ENCODE data around the gene JAZF1. TPM values are rescaled to one million over a fixed set of nuclear protein-coding genes. Genes with fewer than 3 reads are reported as not detected.
"Not testable (repeated sequence)": the region's sequence is repeated elsewhere in the genome, so short reads cannot be mapped to it uniquely, and the experiment has no call there.

Gene JAZF1
- total RNA-seq, 3 donors from 2014 or later = 8.6 to 27.4 (median 10.5) TPM

GRCh38 chr7:27890205-27890849 lies 290.3 kb downstream of the JAZF1 start:
- no peak for TF ChIP-seq CTCF (IDR thresholded peaks at IDR 0.05)
- no peak for TF ChIP-seq POLR2AphosphoS5 (IDR thresholded peaks at IDR 0.05)
- TF ChIP-seq POLR2A (IDR thresholded peaks at IDR 0.05) = no peak
- intact Hi-C loops (cut with DNase I; ENCODE audit: low total_unique reads) = no loop called here
- DNase-seq (ENCODE audit: low spot score in 2 of 2) = no peak
- no peaks in the 10 kb centered on the region for H3K36me3 ChIP-seq
- no peaks in the 10 kb centered on the region for H3K4me1 ChIP-seq
- no peak overlapping the region for H3K4me3 ChIP-seq
- H3K9me3 ChIP-seq = no peaks in the 10 kb centered on the region
- H3K27me3 ChIP-seq = no peaks in the 10 kb centered on the region
- no peak overlapping the region for H3K27ac ChIP-seq

GRCh38 chr7:27889800-27890199 lies 290.8 kb downstream of the JAZF1 start:
- no peak for DNase-seq (ENCODE audit: low spot score in 2 of 2)
- TF ChIP-seq CTCF (IDR thresholded peaks at IDR 0.05) (no peak), POLR2AphosphoS5 (IDR thresholded peaks at IDR 0.05) (no peak), POLR2A (IDR thresholded peaks at IDR 0.05) (no peak)
- Histone ChIP-seq H3K27me3 (no peaks in the 10 kb centered on the region), H3K9me3 (no peaks in the 10 kb centered on the region), H3K36me3 (no peaks in the 10 kb centered on the region), H3K4me1 (no peaks in the 10 kb centered on the region), H3K4me3 (no peak overlapping the region), H3K27ac (no peak overlapping the region)
- intact Hi-C loops (cut with DNase I; ENCODE audit: low total_unique reads) = no loop called here

GRCh38 chr7:27888736-27889135 lies 291.9 kb downstream of the JAZF1 start:
- no peaks in the 10 kb centered on the region for H3K36me3 ChIP-seq
- intact Hi-C loops (cut with DNase I; ENCODE audit: low total_unique reads) = no loop called here
- DNase-seq (ENCODE audit: low spot score in 2 of 2) = no peak
- no peak for TF ChIP-seq POLR2A (IDR thresholded peaks at IDR 0.05)
- TF ChIP-seq POLR2AphosphoS5 (IDR thresholded peaks at IDR 0.05) = no peak
- TF ChIP-seq CTCF (IDR thresholded peaks at IDR 0.05) = no peak
- no peak overlapping the region for H3K27ac ChIP-seq
- no peaks in the 10 kb centered on the region for H3K4me1 ChIP-seq
- H3K27me3 ChIP-seq = no peaks in the 10 kb centered on the region
- no peaks in the 10 kb centered on the region for H3K9me3 ChIP-seq
- no peak overlapping the region for H3K4me3 ChIP-seq

GRCh38 chr7:27886710-27887109 lies 293.9 kb downstream of the JAZF1 start:
- H3K27me3 ChIP-seq; H3K4me3 ChIP-seq; H3K36me3 ChIP-seq; DNase-seq (ENCODE audit: low spot score in 2 of 2); H3K4me1 ChIP-seq; H3K27ac ChIP-seq; intact Hi-C loops (cut with DNase I; ENCODE audit: low total_unique reads); H3K9me3 ChIP-seq: not testable (repeated sequence)

GRCh38 chr7:27885652-27886051 lies 294.9 kb downstream of the JAZF1 start:
- no peak for DNase-seq (ENCODE audit: low spot score in 2 of 2)
- no peaks in the 10 kb centered on the region for H3K4me1 ChIP-seq
- H3K27me3 ChIP-seq = no peaks in the 10 kb centered on the region
- H3K27ac ChIP-seq = no peak overlapping the region
- no peaks in the 10 kb centered on the region for H3K36me3 ChIP-seq
- H3K4me3 ChIP-seq = no peak overlapping the region
- TF ChIP-seq CTCF (IDR thresholded peaks at IDR 0.05) = no peak
- TF ChIP-seq POLR2A (IDR thresholded peaks at IDR 0.05) = no peak
- no peak for TF ChIP-seq POLR2AphosphoS5 (IDR thresholded peaks at IDR 0.05)
- intact Hi-C loops (cut with DNase I; ENCODE audit: low total_unique reads) = no loop called here
- H3K9me3 ChIP-seq = no peaks in the 10 kb centered on the region

- Histone ChIP-seq H3K4me1 (no peaks in the 10 kb centered on the region), H3K27ac (no peak overlapping the region)
Observed at GRCh38 chr7:27883696-27884095, 296.9 kb downstream of the JAZF1 start.

More at GRCh38 chr7:27883696-27884095, 296.9 kb downstream of the JAZF1 start:
- DNase-seq (ENCODE audit: low spot score in 2 of 2) = no peak
- Histone ChIP-seq H3K36me3 (no peaks in the 10 kb centered on the region), H3K27me3 (no peaks in the 10 kb centered on the region), H3K4me3 (no peak overlapping the region), H3K9me3 (no peaks in the 10 kb centered on the region)
- intact Hi-C loops (cut with DNase I; ENCODE audit: low total_unique reads) = no loop called here
- TF ChIP-seq POLR2AphosphoS5 (IDR thresholded peaks at IDR 0.05) (no peak), POLR2A (IDR thresholded peaks at IDR 0.05) (no peak), CTCF (IDR thresholded peaks at IDR 0.05) (no peak)

All from breast epithelium (tissue), 4 donors.